Activated CD8-positive, alpha-beta memory T cell treated with anti-CD3 and anti-CD28 coated beads, Interleukin-2, amount 10 ng/mL, durations not matched to agents 7 days and 5 days (primary cell): ENCODE results near the gene ACTR6. TPM values are rescaled to one million over a fixed set of nuclear protein-coding genes. Genes with fewer than 3 reads are reported as not detected.
A peak's percentile ranks its signal among the peaks of the same experiment; 100 is the strongest.

Experiments used
- ATAC-seq: fragments of 150-1000 bp; cut with Tn5 transposase; one replicate; pipeline ENCODE4 v1.10.0; 2021; ENCODE audit warnings: moderate library complexity
- CTCF ChIA-PET: fragments of 350-600 bp; sonication (Branson Sonifier 250); formaldehyde crosslinking; loops from one replicate; lab custom pipeline; 2021; ENCODE audit warnings: antibody characterized with exemption; lab: Charles Lee
- DNase-seq: peaks from one replicate; pipeline ENCODE4 v3.0.0-alpha.2; 2020
- H3K27ac Mint-ChIP-seq: one replicate; pipeline ENCODE4 v1.8.0; 2021; ENCODE audit warnings: mild to moderate bottlenecking, mixed read lengths
- H3K27me3 Mint-ChIP-seq: one replicate; pipeline ENCODE4 v1.8.0; 2021; ENCODE audit warnings: mixed read lengths
- H3K36me3 Mint-ChIP-seq: one replicate; pipeline ENCODE4 v1.8.0; 2021; ENCODE audit warnings: mild to moderate bottlenecking, mixed read lengths
- H3K4me1 Mint-ChIP-seq: one replicate; pipeline ENCODE4 v1.8.0; 2021; ENCODE audit warnings: mixed read lengths
- H3K4me3 Mint-ChIP-seq: one replicate; pipeline ENCODE4 v1.8.0; 2021; ENCODE audit warnings: mild to moderate bottlenecking, moderate library complexity, mixed read lengths
- H3K9me3 Mint-ChIP-seq: one replicate; pipeline ENCODE4 v1.8.0; 2022; ENCODE audit warnings: low read depth, mixed read lengths
- total RNA-seq, 2 experiments: library from RNA; stranded (reverse); gene quantifications; one replicate each; pipeline ENCODE4 v1.2.3, GENCODE V29; 2021

Gene ACTR6
- 10 to 100 TPM; 32.8 to 34.2 TPM for total RNA-seq

DNA sequence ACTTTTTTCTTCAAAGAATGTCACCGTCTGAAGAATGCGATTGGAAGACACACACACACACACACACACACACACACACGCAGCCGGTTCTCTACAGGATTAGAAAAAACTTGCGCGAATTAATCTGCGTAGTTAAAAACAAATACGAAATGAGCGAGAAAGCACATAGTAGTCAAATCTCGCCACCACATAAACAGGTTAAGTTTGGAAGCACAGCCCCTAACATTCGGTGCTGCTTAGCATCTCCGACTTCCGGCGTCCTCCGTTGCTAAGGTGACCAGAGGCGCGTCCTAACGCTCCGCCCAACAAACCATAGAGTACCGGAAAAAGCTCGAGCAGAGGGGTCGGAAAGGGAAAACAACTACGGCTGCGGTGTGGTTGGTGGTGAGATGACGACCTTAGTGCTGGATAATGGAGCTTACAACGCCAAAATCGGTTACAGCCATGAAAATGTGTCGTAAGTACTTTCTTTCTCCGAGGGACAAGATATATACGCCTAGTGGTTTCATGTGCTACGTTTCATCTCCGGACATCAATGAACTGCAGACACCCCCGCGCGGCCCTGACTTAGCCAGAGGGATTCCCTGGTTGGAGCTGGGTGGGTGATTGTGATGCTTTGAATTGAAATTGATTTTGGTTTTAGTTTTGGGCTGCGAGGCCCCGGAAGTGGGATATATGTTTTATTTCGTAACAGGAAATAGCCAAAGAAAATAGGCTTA, at the start of gene ACTR6:
ACTR6 (plus strand) TSS at position 353 of the 719 bp plus-strand sequence; CDS start at position 390, 37 bp downstream.
- Mint-ChIP-seq H3K27ac (peak within 1 kb of the TSS; percentile 99), H3K27me3 (no peaks in the 10 kb centered on the region), H3K36me3 (peaks cover 12% of the 10 kb centered on the region), H3K9me3 (no peaks in the 10 kb centered on the region), H3K4me3 (peak within 1 kb of the TSS; percentile 98), H3K4me1 (peaks cover 39% of the 10 kb centered on the region)
- ATAC-seq: peak; percentile 69
- peak; percentile 98 for DNase-seq
- CTCF ChIA-PET: interaction anchor here (0.7 to 1.5 kb wide), 6 partner anchors 13 to 63 kb away, joined by 3 to 4 read pairs (median 3); no protein-coding TSS in a partner anchor

GRCh38 chr12:100151769-100152168, 48.8 kb upstream of the ACTR6 start:
- Mint-ChIP-seq H3K27ac (no peak overlapping the region), H3K9me3 (no peaks in the 10 kb centered on the region), H3K27me3 (no peaks in the 10 kb centered on the region), H3K4me3 (no peak overlapping the region), H3K36me3 (no peaks in the 10 kb centered on the region), H3K4me1 (peaks cover 11% of the 10 kb centered on the region)
- DNase-seq: no peak
- no peak for ATAC-seq
- CTCF ChIA-PET: interaction anchor here (0.6 kb wide), 1 partner anchor 48 kb away, joined by 3 read pairs; no protein-coding TSS in a partner anchor

DNA sequence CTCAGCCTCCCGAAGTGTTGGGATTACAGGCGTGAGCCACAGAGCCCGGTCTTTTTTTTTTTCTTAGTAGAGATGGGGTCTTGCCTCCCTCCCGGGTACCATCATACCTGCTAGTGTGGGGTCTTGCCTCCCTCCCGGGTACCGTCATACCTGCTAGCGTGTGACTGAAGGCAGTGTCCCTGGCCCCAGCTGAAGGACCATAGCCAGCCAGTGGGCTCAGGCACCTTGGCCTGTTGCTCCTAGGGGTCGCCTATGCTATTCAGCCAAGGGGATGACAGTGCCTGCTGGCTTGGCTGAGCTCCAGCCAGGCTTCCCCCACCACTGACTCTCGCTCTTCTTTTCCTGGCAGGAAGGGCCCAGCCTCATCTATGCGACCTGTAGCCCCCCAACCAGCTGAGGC, 47.5 kb upstream of the ACTR6 start:
- H3K9me3 Mint-ChIP-seq: no peaks in the 10 kb centered on the region
- H3K4me3 Mint-ChIP-seq: no peak overlapping the region
- no peak overlapping the region for H3K27ac Mint-ChIP-seq
- no peaks in the 10 kb centered on the region for H3K27me3 Mint-ChIP-seq
- no peaks in the 10 kb centered on the region for H3K36me3 Mint-ChIP-seq
- DNase-seq (no peak), ATAC-seq (no peak)
- CTCF ChIA-PET: interaction anchor here (1.5 to 3.6 kb wide), 3 partner anchors 9 to 30 kb away, joined by 3 to 41 read pairs (median 27); partner anchors contain the start of gene BLTP3B
- peaks cover 11% of the 10 kb centered on the region for H3K4me1 Mint-ChIP-seq

DNA sequence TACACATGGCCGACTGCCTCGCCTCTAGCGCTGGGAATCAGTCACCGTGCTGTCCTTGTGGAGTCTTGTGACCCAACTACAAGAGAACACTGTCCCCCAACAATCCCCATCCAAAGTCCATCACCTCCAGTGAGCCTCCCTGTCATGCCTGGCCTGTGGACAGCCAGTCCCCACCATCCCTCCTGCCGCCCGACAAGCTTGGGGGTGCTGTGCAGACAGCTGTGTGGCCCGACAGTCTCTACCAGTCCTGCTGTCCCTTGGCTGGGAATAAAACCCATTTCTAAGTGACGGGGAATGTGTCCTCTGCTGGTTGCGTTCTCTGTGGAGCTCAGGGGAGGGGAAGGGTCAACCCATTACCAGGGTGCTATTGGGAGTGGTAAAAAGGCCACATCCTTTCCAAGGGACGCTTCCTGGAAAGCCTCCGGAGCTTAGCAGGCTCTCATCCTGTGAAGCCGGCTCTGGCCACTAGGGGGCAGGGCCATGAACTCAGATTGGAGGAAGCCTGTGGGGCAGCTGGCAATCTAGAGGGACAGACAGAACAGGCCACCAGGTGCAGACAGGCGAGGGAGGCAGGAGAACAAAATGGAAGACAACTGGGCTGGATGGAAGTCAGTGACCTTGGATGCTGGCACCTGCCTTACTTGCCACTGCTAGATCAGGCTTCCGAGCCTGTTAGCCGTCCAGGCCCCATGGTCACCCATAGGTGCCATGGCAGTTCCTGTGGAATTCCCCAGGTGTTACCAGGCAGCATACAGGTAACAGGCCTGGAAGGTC, 46.0 kb upstream of the ACTR6 start:
- Mint-ChIP-seq H3K4me1 (peaks cover 11% of the 10 kb centered on the region), H3K36me3 (peaks cover 3% of the 10 kb centered on the region), H3K4me3 (no peak overlapping the region), H3K27me3 (no peaks in the 10 kb centered on the region), H3K9me3 (no peaks in the 10 kb centered on the region), H3K27ac (no peak overlapping the region)
- peak; percentile 79 for ATAC-seq
- DNase-seq: peak; percentile 82
- CTCF ChIA-PET: interaction anchor here (0.6 to 3.6 kb wide), 20 partner anchors 8 to 254 kb away, joined by 3 to 41 read pairs (median 3); partner anchors contain the start of gene BLTP3B

GRCh38 chr12:100156731-100157426, 43.7 kb upstream of the ACTR6 start:
- ATAC-seq (no peak), DNase-seq (no peak)
- peaks cover 11% of the 10 kb centered on the region for H3K4me1 Mint-ChIP-seq
- CTCF ChIA-PET: no interaction called here
- H3K4me3 Mint-ChIP-seq: no peak overlapping the region
- H3K36me3 Mint-ChIP-seq: peaks cover 5% of the 10 kb centered on the region
- H3K27me3 Mint-ChIP-seq: no peaks in the 10 kb centered on the region
- H3K9me3 Mint-ChIP-seq: no peaks in the 10 kb centered on the region
- H3K27ac Mint-ChIP-seq: no peak overlapping the region

- no peak overlapping the region for H3K27ac Mint-ChIP-seq
- H3K36me3 Mint-ChIP-seq: peaks cover 5% of the 10 kb centered on the region
- CTCF ChIA-PET: no interaction called here
- ATAC-seq (no peak), DNase-seq (no peak)
- no peaks in the 10 kb centered on the region for H3K9me3 Mint-ChIP-seq
- no peak overlapping the region for H3K4me3 Mint-ChIP-seq
- peaks cover 11% of the 10 kb centered on the region for H3K4me1 Mint-ChIP-seq
- no peaks in the 10 kb centered on the region for H3K27me3 Mint-ChIP-seq
These were observed 43.2 kb upstream of the ACTR6 start for GRCh38 chr12:100157427-100157821.

DNA sequence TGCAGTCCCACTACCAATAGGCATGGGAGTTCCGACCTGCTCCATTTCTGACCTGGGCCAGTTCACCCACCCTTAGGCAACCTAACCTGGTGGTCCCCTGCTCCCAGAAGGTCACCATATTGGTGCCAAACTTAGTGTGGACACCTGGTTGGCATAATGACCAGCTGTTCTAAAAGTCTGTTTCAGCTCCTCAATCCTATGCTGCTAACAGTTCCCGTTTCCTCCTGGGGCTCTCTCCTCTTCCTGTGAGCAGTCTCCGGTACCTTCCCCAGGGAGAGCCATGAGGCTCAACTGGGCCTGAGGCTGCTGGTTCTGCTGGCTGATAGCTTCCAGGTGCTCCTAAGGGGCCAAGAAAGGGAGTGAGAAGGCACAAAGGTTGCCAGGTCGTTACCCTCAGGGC, 42.1 kb upstream of the ACTR6 start:
- CTCF ChIA-PET: no interaction called here
- ATAC-seq (no peak), DNase-seq (no peak)
- Mint-ChIP-seq H3K27me3 (no peaks in the 10 kb centered on the region), H3K36me3 (peaks cover 5% of the 10 kb centered on the region), H3K27ac (no peak overlapping the region), H3K4me1 (peaks cover 15% of the 10 kb centered on the region), H3K4me3 (no peak overlapping the region), H3K9me3 (no peaks in the 10 kb centered on the region)

- Mint-ChIP-seq H3K4me1 (peaks cover 21% of the 10 kb centered on the region), H3K36me3 (peaks cover 5% of the 10 kb centered on the region), H3K27me3 (no peaks in the 10 kb centered on the region), H3K4me3 (no peak overlapping the region), H3K9me3 (no peaks in the 10 kb centered on the region), H3K27ac (no peak overlapping the region)
- CTCF ChIA-PET: no interaction called here
- DNase-seq (no peak), ATAC-seq (no peak)
These were observed 41.1 kb upstream of the ACTR6 start for GRCh38 chr12:100159391-100160104.

GRCh38 chr12:100163416-100164152, 37.0 kb upstream of the ACTR6 start:
- H3K4me3 Mint-ChIP-seq: peak overlapping the region; percentile 45
- no peak overlapping the region for H3K27ac Mint-ChIP-seq
- CTCF ChIA-PET: interaction anchor here (1.2 to 5.1 kb wide), 3 partner anchors 9 to 38 kb away, joined by 4 to 41 read pairs (median 6); no protein-coding TSS in a partner anchor
- no peaks in the 10 kb centered on the region for H3K27me3 Mint-ChIP-seq
- peak; percentile 86 for DNase-seq
- peak; percentile 100 for ATAC-seq
- H3K4me1 Mint-ChIP-seq: peaks cover 13% of the 10 kb centered on the region
- H3K36me3 Mint-ChIP-seq: peaks cover 10% of the 10 kb centered on the region
- no peaks in the 10 kb centered on the region for H3K9me3 Mint-ChIP-seq

GRCh38 chr12:100164153-100164704, 36.4 kb upstream of the ACTR6 start:
- Mint-ChIP-seq H3K4me3 (peak overlapping the region; percentile 45), H3K4me1 (peaks cover 13% of the 10 kb centered on the region), H3K27me3 (no peaks in the 10 kb centered on the region), H3K9me3 (no peaks in the 10 kb centered on the region), H3K36me3 (peaks cover 12% of the 10 kb centered on the region), H3K27ac (no peak overlapping the region)
- no peak for DNase-seq
- CTCF ChIA-PET: interaction anchor here (1.2 to 5.1 kb wide), 3 partner anchors 10 to 38 kb away, joined by 4 to 41 read pairs (median 6); no protein-coding TSS in a partner anchor
- ATAC-seq: peak; percentile 20

DNA sequence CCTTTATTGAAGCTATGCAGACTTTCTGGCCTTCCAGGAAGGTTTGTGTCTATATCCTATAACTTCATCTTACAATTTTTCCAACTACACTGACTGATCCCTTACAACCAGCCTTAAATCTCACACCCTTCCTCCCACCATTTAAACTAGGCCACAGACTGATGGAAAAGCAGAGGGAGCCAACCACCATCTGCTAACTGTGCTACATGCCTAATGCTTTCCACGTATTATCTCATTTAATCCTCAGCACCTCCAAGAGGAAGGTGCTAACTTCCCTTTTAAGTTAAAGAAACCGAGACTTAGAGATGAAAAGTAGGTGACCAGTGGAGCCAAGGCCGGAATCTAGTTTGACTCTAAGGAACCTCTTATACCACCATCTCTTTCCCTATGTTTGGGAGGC, 35.3 kb upstream of the ACTR6 start:
- no peak for DNase-seq
- H3K9me3 Mint-ChIP-seq: no peaks in the 10 kb centered on the region
- no peak overlapping the region for H3K27ac Mint-ChIP-seq
- no peaks in the 10 kb centered on the region for H3K27me3 Mint-ChIP-seq
- H3K4me3 Mint-ChIP-seq: no peak overlapping the region
- CTCF ChIA-PET: interaction anchor here (5.1 kb wide), 1 partner anchor 11 kb away, joined by 41 read pairs; no protein-coding TSS in a partner anchor
- peaks cover 7% of the 10 kb centered on the region for H3K36me3 Mint-ChIP-seq
- no peak for ATAC-seq
- peaks cover 13% of the 10 kb centered on the region for H3K4me1 Mint-ChIP-seq

GRCh38 chr12:100166232-100166631, 34.4 kb upstream of the ACTR6 start:
- ATAC-seq (no peak), DNase-seq (no peak)
- H3K9me3 Mint-ChIP-seq: no peaks in the 10 kb centered on the region
- H3K4me3 Mint-ChIP-seq: no peak overlapping the region
- H3K27ac Mint-ChIP-seq: no peak overlapping the region
- CTCF ChIA-PET: interaction anchor here (5.1 kb wide), 1 partner anchor 12 kb away, joined by 41 read pairs; no protein-coding TSS in a partner anchor
- peaks cover 7% of the 10 kb centered on the region for H3K36me3 Mint-ChIP-seq
- no peaks in the 10 kb centered on the region for H3K27me3 Mint-ChIP-seq
- H3K4me1 Mint-ChIP-seq: peaks cover 13% of the 10 kb centered on the region
